ENCODE measurements around the gene CMTM8.
"Not testable (repeated sequence)": the region's sequence is repeated elsewhere in the genome, so short reads cannot be mapped to it uniquely, and the experiment has no call there.

CMTM8 gene

GRCh38 chr3:32228743-32229142, 9.7 kb upstream of the CMTM8 start:
- not testable (repeated sequence) for DNase-seq (ENCODE audit: low read depth in 2 of 2)

GRCh38 chr3:32229565-32229964, 8.9 kb upstream of the CMTM8 start:
- no peak for DNase-seq (ENCODE audit: low read depth in 2 of 2)

GRCh38 chr3:32236377-32236776, 2.1 kb upstream of the CMTM8 start:
- DNase-seq (ENCODE audit: low read depth in 2 of 2), result no peak

- no peak for DNase-seq (ENCODE audit: low read depth in 2 of 2)
Measured at GRCh38 chr3:32237670-32238452, 619 bp upstream of the CMTM8 start.

DNA sequence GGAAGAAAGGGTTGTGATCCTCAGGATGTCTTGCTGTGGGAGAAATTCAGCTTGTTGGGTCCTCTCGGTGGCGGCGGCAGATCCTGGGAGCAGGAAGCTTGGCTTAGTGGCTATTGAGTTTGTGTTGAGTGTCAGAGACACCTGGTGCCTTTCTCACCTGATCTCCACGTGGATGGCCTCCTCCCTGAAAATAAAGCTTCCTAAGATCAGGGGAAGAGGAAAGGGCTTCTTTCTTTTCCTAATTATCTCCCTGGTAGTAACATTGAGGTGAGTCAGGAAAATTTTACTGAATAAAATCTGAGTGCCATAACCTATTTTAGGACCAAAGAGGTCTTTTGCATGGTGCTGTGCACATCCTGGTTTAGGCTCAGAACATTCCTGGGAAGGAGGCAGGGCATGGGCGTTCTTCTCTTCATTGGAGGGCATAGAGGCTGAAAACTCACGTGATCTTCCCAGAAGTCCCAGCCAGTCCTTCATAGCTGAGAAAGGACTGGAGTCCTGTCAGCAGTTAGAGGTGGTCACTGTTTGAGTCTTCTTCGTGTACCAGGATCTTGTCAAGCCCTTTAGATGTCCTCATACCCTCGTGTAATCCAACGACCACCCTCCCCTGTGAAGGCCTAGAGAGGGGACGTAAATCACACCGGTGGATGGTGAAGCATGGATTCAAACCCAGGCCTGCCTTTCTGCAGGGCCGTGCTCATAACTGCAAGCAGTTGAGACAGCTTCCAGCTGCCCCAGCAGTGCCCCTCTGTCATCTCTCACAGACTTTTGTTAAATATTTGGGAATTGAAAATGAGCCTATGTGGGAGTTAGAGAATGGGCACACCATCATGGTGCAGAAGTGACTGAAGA, 1.1 kb downstream of the CMTM8 start:
- DNase-seq (ENCODE audit: low read depth in 2 of 2), result no peak

DNA sequence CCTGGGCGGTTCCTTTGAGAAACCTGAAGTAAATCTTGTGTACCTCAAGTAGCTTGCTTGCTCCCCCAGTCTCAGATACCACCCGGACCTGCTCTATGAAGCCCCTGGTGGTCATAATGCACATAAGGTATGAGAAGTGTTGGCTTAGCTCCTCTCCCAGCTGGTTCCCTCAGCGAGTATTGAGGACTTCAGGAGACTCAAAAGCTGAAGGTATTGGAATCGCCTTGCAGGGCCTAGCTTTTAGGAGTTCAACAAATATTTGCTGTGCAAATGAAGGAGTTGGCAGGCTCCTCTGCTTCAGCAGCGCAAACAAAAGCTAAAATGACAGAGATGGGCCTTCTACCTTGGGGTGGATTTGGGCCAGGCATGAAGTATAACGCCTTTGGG, 1.7 kb downstream of the CMTM8 start:
- peak in 1 of 2 donors; percentile 12 for DNase-seq (ENCODE audit: low read depth in 2 of 2)

DNA sequence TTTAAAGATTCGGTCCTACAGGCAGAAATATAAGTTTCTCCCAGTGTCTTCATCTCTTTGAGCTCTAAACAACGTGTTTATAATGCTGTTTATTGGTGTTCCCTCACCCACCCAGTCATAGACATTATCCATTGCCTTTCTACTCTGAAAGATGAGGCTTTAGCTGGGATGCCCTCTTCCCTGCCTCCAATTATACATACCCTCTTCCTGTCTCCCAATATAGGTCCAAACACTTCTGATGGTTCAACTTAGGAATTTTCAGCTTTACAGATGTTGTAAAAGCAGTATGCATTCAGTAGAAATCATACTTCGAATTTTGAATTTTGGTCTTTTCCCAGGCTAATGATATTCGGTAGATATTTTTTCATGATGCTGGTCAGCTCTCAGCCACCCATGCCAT, 2.6 kb downstream of the CMTM8 start:
- no peak for DNase-seq (ENCODE audit: low read depth in 2 of 2)

GRCh38 chr3:32243519-32243918, 5.0 kb downstream of the CMTM8 start:
- DNase-seq (ENCODE audit: low read depth in 2 of 2), result no peak

DNA sequence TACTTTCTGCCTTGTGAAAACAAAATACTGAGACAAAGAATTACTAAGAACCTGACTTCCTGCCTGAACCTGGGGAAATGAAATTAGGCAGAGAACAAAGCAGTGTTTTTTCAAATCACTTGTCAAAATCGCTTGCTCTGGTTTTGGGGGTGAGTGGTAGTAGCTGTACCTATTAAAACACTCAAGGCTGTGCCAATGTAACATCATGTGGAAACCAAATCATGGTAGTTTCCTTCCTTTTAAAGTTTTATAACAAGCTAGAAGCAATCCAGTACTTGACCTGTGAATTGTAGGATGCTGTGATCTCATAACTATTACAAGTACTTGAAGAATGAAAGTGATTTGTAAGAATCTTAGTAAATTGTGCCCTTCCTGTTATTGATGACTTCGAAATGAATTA, 6.7 kb downstream of the CMTM8 start:
- no peak for DNase-seq (ENCODE audit: low read depth in 2 of 2)

DNA sequence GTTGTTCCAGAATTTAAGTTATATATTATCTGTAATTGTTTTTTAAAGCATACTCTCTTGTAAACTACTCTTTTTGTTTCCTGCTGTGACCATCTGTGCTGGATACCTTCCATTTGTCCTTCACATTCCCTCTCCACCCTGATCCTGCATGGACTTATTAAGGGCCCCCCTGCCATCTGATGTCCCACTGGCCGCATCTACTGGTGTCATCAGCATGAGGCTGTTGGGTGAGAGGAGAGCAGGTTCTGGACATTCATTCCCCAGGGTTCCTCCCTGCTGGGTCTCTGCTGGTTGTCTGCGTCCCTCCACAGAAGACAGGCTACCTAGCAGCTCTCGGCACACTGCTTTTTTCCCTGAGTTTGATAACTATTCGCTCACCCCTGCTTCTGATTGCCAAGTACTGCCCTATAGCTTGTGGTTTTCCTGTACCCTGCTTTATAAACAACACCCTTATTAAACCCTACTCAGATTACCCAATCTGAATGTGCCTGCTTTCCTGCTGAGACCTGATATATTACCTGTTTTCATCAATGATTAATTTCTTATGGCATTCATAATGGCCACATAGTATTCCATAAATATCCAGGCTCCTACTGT, 7.7 kb downstream of the CMTM8 start:
- no peak for DNase-seq (ENCODE audit: low read depth in 2 of 2)

- no peak for DNase-seq (ENCODE audit: low read depth in 2 of 2)
Measured at GRCh38 chr3:32249184-32249782, 10.8 kb downstream of the CMTM8 start.

DNA sequence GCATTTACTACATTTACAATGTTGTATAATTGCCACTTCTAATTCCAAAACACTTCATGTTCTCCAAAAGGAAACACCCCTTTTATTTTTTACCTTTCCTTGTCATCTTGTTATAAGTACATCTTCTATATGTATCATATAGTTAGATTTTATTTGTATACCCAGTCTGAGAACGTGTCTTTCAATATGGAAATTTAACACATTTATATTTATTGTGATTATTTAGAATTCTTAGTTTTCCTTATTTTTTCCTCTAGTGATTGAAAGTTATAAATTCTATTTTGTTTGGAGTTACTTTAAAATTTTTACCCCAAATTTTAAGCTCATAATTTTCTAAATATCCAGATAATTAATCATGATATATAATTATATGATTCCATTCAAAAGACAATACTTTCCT, 15.8 kb downstream of the CMTM8 start:
- no peak for DNase-seq (ENCODE audit: low read depth in 2 of 2)

GRCh38 chr3:32255345-32255744, 16.9 kb downstream of the CMTM8 start:
- DNase-seq (ENCODE audit: low read depth in 2 of 2), result no peak

DNA sequence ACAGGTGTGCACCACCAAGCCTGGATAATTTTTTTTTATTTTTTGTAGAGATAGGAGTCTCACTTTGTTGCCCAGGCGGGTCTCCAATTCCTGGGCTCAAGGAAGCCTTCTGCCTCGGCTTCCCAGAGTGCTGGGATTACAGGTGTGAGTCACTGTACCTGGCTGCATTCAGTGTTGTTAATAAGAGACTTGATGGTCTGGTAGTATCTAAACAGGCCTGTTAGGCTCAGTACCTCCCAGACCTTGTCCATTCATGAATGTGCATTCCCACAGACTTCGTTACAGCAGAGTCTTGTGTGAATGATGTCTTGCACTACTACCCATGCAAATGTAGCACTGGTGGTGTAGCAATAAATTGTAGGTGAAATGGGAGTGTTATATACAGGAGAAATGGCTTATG, 17.7 kb downstream of the CMTM8 start:
- DNase-seq (ENCODE audit: low read depth in 2 of 2), result no peak

- no peak for DNase-seq (ENCODE audit: low read depth in 2 of 2)
Measured at GRCh38 chr3:32257042-32257441, 18.6 kb downstream of the CMTM8 start.

DNA sequence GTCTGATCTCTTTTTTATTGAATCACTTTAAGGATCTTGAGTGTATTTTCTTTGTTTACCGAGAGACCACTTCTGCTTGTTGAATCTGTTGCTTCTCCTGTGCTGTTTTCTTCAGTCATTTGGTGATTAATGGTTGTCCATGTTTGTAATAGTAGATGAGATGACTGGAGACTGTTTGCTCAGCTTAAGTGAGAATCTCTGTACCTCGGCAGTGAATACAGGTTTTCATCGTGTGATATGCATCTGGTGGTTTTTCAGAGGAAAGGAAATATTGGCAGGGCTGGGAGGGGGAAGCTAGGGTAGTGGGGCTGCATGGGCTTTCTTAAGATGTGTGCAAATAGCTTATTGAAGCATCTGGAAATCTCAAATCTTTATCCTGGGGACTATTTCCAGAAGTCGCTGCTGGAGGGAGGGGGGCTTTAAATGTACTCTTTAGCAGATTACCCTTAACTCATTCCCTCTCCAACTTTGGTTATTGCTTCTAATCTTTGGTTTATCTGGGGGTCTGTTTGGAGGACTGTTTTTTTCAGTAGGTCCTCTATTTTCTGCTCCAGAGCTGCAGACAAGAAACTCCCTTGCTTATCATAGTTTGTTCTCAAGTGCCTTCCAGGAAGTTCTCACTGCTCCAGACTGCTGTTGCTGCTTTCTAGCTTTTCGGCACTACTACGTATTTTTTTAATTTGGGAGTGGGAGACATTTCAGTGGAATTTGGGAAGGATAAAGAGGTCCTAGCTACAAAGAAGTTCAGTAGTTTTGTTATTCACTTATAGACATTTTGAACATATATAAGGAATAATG, 19.4 kb downstream of the CMTM8 start:
- DNase-seq (ENCODE audit: low read depth in 2 of 2), result no peak

GRCh38 chr3:32258869-32259268, 20.4 kb downstream of the CMTM8 start:
- no peak for DNase-seq (ENCODE audit: low read depth in 2 of 2)

- DNase-seq (ENCODE audit: low read depth in 2 of 2), result no peak
Measured at GRCh38 chr3:32261545-32261944, 23.1 kb downstream of the CMTM8 start.

GRCh38 chr3:32262201-32262600, 23.7 kb downstream of the CMTM8 start:
- DNase-seq (ENCODE audit: low read depth in 2 of 2), result no peak

DNA sequence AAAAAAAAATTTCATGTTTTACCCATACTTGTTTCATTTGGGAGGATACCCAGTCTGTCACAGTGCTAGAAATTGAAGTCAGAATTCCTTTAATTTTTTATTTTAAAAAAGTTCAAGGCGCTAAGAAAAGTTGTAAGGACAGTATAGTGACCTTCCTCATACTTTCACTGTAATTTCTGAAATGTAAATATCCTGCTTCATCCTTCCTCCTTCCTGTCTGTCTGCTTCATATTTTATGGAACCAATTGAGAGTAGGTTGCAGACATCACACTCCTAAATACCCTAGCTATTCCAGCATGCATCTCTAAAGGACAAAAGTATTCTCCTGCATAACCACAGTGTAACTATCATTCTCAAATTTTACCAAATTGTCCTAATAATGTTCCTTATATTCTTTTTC, 35.8 kb downstream of the CMTM8 start:
- DNase-seq (ENCODE audit: low read depth in 2 of 2), result no peak

- no peak for DNase-seq (ENCODE audit: low read depth in 2 of 2)
Measured at GRCh38 chr3:32275506-32275905, 37.0 kb downstream of the CMTM8 start.
